Measurements from ENCODE around the gene PTPRN2.

- TF ChIP-seq, protein P1, sequence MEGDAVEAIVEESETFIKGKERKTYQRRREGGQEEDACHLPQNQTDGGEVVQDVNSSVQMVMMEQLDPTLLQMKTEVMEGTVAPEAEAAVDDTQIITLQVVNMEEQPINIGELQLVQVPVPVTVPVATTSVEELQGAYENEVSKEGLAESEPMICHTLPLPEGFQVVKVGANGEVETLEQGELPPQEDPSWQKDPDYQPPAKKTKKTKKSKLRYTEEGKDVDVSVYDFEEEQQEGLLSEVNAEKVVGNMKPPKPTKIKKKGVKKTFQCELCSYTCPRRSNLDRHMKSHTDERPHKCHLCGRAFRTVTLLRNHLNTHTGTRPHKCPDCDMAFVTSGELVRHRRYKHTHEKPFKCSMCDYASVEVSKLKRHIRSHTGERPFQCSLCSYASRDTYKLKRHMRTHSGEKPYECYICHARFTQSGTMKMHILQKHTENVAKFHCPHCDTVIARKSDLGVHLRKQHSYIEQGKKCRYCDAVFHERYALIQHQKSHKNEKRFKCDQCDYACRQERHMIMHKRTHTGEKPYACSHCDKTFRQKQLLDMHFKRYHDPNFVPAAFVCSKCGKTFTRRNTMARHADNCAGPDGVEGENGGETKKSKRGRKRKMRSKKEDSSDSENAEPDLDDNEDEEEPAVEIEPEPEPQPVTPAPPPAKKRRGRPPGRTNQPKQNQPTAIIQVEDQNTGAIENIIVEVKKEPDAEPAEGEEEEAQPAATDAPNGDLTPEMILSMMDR (IDR thresholded peaks at IDR 0.05; ENCODE audit: control extremely low read depth in 1 of 3, insufficient read depth in 1 of 3, low read depth in 1 of 3, low read length in 3 of 3) = no peak
- no peak for TF ChIP-seq EZH2 (IDR thresholded peaks at IDR 0.05; ENCODE audit: low read depth, low read length, severe bottlenecking)
These were observed 535.1 kb downstream of the PTPRN2 start for GRCh38 chr7:158052381-158053060.

Data from H1 (cell line).